Stimulated activated effector memory CD8-positive, alpha-beta T cell treated with anti-CD3 and anti-CD28 coated beads, Interleukin-12 subunit alpha, Interleukin-12 subunit beta, amount 100 ng/mL, for 72 hours (primary cell): Measurements from ENCODE around the gene CTNND2.

ENCODE experiments used
- ATAC-seq: fragments of 150-1000 bp; cut with Tn5 transposase; 2 replicates; pipeline ENCODE4 v1.10.0; 2021
- DNase-seq, 2 donors: peaks; one replicate each; pipeline ENCODE4 v3.0.0; 2021 to 2022; ENCODE audit warnings: low spot score in 2 of 2
- H3K27ac Mint-ChIP-seq: one replicate; pipeline ENCODE4 v1.8.0; 2022; ENCODE audit warnings: mild to moderate bottlenecking, mixed read lengths
- H3K36me3 Mint-ChIP-seq: one replicate; pipeline ENCODE4 v1.8.0; 2022; ENCODE audit warnings: mild to moderate bottlenecking, mixed read lengths
- H3K4me1 Mint-ChIP-seq: one replicate; pipeline ENCODE4 v1.8.0; 2022; ENCODE audit warnings: mixed read lengths
- H3K4me3 Mint-ChIP-seq: one replicate; pipeline ENCODE4 v1.8.0; 2022; ENCODE audit warnings: mild to moderate bottlenecking, mixed read lengths
- H3K9me3 Mint-ChIP-seq: one replicate; pipeline ENCODE4 v1.8.0; 2022; ENCODE audit warnings: mixed read lengths

The CTNND2 gene

GRCh38 chr5:11573140-11573992 is 330.9 kb downstream of the CTNND2 start:
- Mint-ChIP-seq H3K27ac (no peak overlapping the region), H3K4me3 (no peak overlapping the region), H3K36me3 (no peaks in the 10 kb centered on the region), H3K9me3 (no peaks in the 10 kb centered on the region), H3K4me1 (no peaks in the 10 kb centered on the region)
- DNase-seq (no peak), ATAC-seq (no peak)

- ATAC-seq (no peak), DNase-seq (no peak)
- Mint-ChIP-seq H3K36me3 (no peaks in the 10 kb centered on the region), H3K4me1 (no peaks in the 10 kb centered on the region), H3K27ac (no peak overlapping the region), H3K4me3 (no peak overlapping the region), H3K9me3 (peaks cover 2% of the 10 kb centered on the region)
These were observed 339.5 kb downstream of the CTNND2 start for GRCh38 chr5:11564706-11565105.

DNA sequence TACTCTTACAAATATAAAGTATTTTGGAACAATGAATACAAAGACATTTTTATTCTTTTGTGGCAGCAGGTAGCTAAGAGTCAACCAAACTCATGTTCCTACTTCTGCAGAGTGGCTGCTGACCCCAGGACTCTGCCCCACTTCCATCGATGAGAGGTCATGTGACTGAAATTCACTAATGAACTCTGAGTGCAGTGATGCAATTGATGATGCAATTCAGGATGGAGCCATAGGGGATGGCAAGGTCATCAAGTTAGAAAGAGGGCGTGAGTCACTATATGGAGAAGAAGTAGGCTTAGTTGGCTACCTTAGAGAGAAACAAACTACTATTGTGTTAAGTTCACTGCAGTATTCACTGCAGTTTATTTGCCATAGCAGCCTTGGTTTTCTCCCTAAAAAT is 340.4 kb downstream of the CTNND2 start:
- H3K4me1 Mint-ChIP-seq: no peaks in the 10 kb centered on the region
- no peak overlapping the region for H3K27ac Mint-ChIP-seq
- no peak overlapping the region for H3K4me3 Mint-ChIP-seq
- no peaks in the 10 kb centered on the region for H3K36me3 Mint-ChIP-seq
- DNase-seq (no peak), ATAC-seq (no peak)
- peaks cover 2% of the 10 kb centered on the region for H3K9me3 Mint-ChIP-seq

- H3K9me3 Mint-ChIP-seq: peaks cover 2% of the 10 kb centered on the region
- DNase-seq: no peak
- ATAC-seq: no peak
- no peaks in the 10 kb centered on the region for H3K36me3 Mint-ChIP-seq
- no peak overlapping the region for H3K27ac Mint-ChIP-seq
- no peak overlapping the region for H3K4me3 Mint-ChIP-seq
- H3K4me1 Mint-ChIP-seq: no peaks in the 10 kb centered on the region
These were observed 343.1 kb downstream of the CTNND2 start for GRCh38 chr5:11560915-11561697.

DNA sequence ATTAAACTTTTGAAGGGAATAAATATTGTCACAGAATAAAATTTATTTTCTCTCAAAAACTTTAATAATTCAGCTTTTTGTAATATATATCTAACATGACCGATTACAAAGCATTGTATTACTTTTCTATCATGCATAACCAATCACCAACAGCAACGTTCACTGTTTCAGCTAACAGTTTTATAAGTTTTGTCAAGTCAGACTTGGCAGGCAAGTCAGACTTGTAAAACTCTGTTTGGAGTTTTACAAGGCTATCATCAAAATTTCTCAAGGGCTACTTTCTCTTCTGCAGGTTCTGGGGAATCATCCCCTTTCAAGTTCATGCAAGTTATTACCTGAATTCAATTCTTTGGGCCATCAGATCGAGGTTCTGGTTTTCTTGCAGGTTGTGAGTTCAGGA is 347.2 kb downstream of the CTNND2 start:
- no peak overlapping the region for H3K4me3 Mint-ChIP-seq
- no peak for DNase-seq
- H3K4me1 Mint-ChIP-seq: no peaks in the 10 kb centered on the region
- no peak for ATAC-seq
- no peak overlapping the region for H3K27ac Mint-ChIP-seq
- H3K36me3 Mint-ChIP-seq: no peaks in the 10 kb centered on the region
- H3K9me3 Mint-ChIP-seq: peaks cover 2% of the 10 kb centered on the region

GRCh38 chr5:11555171-11555570 is 349.1 kb downstream of the CTNND2 start:
- no peak for DNase-seq
- no peaks in the 10 kb centered on the region for H3K36me3 Mint-ChIP-seq

GRCh38 chr5:11547730-11548129 is 356.5 kb downstream of the CTNND2 start:
- Mint-ChIP-seq H3K36me3 (no peaks in the 10 kb centered on the region), H3K4me1 (no peaks in the 10 kb centered on the region), H3K27ac (no peak overlapping the region), H3K9me3 (no peaks in the 10 kb centered on the region), H3K4me3 (no peak overlapping the region)
- ATAC-seq (peak; percentile 49), DNase-seq (no peak)

More at GRCh38 chr5:11555171-11555570, 349.1 kb downstream of the CTNND2 start:
- Mint-ChIP-seq H3K9me3 (peaks cover 2% of the 10 kb centered on the region), H3K27ac (no peak overlapping the region), H3K4me1 (no peaks in the 10 kb centered on the region), H3K4me3 (no peak overlapping the region)
- ATAC-seq: no peak

GRCh38 chr5:11547140-11547539 is 357.1 kb downstream of the CTNND2 start:
- H3K9me3 Mint-ChIP-seq: no peaks in the 10 kb centered on the region
- H3K4me1 Mint-ChIP-seq: no peaks in the 10 kb centered on the region
- ATAC-seq: no peak

GRCh38 chr5:11540112-11540511 is 364.1 kb downstream of the CTNND2 start:
- ATAC-seq (no peak), DNase-seq (no peak)
- Mint-ChIP-seq H3K9me3 (no peaks in the 10 kb centered on the region), H3K4me1 (no peaks in the 10 kb centered on the region), H3K36me3 (no peaks in the 10 kb centered on the region), H3K4me3 (no peak overlapping the region), H3K27ac (no peak overlapping the region)

More at GRCh38 chr5:11547140-11547539, 357.1 kb downstream of the CTNND2 start:
- no peaks in the 10 kb centered on the region for H3K36me3 Mint-ChIP-seq
- DNase-seq: no peak
- H3K4me3 Mint-ChIP-seq: no peak overlapping the region
- no peak overlapping the region for H3K27ac Mint-ChIP-seq

GRCh38 chr5:11531811-11532555 is 372.3 kb downstream of the CTNND2 start:
- ATAC-seq (no peak), DNase-seq (no peak)
- Mint-ChIP-seq H3K9me3 (no peaks in the 10 kb centered on the region), H3K27ac (no peak overlapping the region), H3K36me3 (no peaks in the 10 kb centered on the region), H3K4me1 (no peaks in the 10 kb centered on the region), H3K4me3 (no peak overlapping the region)

- no peaks in the 10 kb centered on the region for H3K9me3 Mint-ChIP-seq
- H3K4me1 Mint-ChIP-seq: no peaks in the 10 kb centered on the region
- H3K4me3 Mint-ChIP-seq: no peak overlapping the region
- H3K27ac Mint-ChIP-seq: no peak overlapping the region
- ATAC-seq: no peak
- no peak for DNase-seq
- H3K36me3 Mint-ChIP-seq: no peaks in the 10 kb centered on the region
These were observed 375.5 kb downstream of the CTNND2 start for GRCh38 chr5:11528720-11529119.

DNA sequence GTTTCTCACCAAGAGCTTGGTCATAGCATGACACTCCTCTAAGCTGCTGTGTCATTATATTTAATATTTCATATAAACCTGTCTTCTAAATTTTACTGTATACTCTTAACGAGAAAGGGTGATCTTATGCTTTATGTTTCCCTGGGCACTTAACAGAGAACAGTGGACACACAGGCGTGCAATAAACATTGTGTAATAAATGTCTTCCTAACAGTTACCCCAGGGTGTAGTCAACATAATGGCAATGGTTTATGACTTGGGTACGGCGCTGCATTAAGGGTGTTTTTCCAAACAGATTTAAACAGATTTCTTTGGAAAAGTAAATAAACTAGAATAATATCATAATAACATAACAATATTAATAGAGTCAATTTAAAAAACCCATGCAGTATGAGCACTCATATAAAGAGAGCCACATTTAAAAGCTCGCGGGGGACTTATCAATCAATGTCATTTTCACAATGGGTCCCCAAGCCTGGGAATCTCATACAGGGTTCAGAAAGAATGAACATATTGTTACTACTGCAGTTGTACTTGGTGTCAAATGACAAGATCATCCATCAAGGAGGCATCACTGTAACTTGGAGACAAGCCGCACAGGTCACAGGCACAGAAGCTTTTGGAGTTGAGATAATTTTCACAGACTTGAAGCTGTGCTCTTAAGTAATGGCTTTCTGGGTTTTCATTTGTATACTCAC is 376.4 kb downstream of the CTNND2 start:
- Mint-ChIP-seq H3K9me3 (no peaks in the 10 kb centered on the region), H3K4me1 (no peaks in the 10 kb centered on the region), H3K4me3 (no peak overlapping the region), H3K27ac (no peak overlapping the region), H3K36me3 (no peaks in the 10 kb centered on the region)
- ATAC-seq (no peak), DNase-seq (no peak)

- no peak overlapping the region for H3K4me3 Mint-ChIP-seq
- H3K9me3 Mint-ChIP-seq: no peaks in the 10 kb centered on the region
- no peak for DNase-seq
- no peaks in the 10 kb centered on the region for H3K4me1 Mint-ChIP-seq
- no peak for ATAC-seq
- H3K36me3 Mint-ChIP-seq: no peaks in the 10 kb centered on the region
- H3K27ac Mint-ChIP-seq: no peak overlapping the region
These were observed 379.2 kb downstream of the CTNND2 start for GRCh38 chr5:11525020-11525419.

GRCh38 chr5:11524188-11524587 is 380.1 kb downstream of the CTNND2 start:
- no peak overlapping the region for H3K4me3 Mint-ChIP-seq
- no peaks in the 10 kb centered on the region for H3K36me3 Mint-ChIP-seq
- ATAC-seq (no peak), DNase-seq (no peak)
- H3K27ac Mint-ChIP-seq: no peak overlapping the region
- no peaks in the 10 kb centered on the region for H3K4me1 Mint-ChIP-seq
- no peaks in the 10 kb centered on the region for H3K9me3 Mint-ChIP-seq

GRCh38 chr5:11522796-11523195 is 381.4 kb downstream of the CTNND2 start:
- ATAC-seq (no peak), DNase-seq (no peak)
- no peak overlapping the region for H3K4me3 Mint-ChIP-seq
- no peaks in the 10 kb centered on the region for H3K36me3 Mint-ChIP-seq
- H3K9me3 Mint-ChIP-seq: no peaks in the 10 kb centered on the region
- H3K27ac Mint-ChIP-seq: no peak overlapping the region
- no peaks in the 10 kb centered on the region for H3K4me1 Mint-ChIP-seq
